Esophagus squamous epithelium (tissue), 4 donors: ENCODE results near the gene YEATS4.

Experiments
- CTCF ChIP-seq, 6 experiments: fragments of 450-650 bp in 4 of 6; fragments of 200-600 bp in 2 of 6; sonication (generic) in 2 of 6; IDR thresholded peaks; one replicate each; pipeline ENCODE4 v1.5.1; 2016 to 2019; ENCODE audit warnings: antibody characterized with exemption in 6 of 6, mild to moderate bottlenecking in 4 of 6, moderate library complexity in 4 of 6
- POLR2A ChIP-seq, 4 donors: fragments of 450-650 bp; IDR thresholded peaks; one replicate each; pipeline ENCODE4 v1.6.1; 2017; ENCODE audit warnings: antibody characterized with exemption in 4 of 4, mild to moderate bottlenecking in 4 of 4, moderate library complexity in 3 of 4

- TF ChIP-seq CTCF (IDR thresholded peaks at IDR 0.05) (no peak), POLR2A (IDR thresholded peaks at IDR 0.05) (no peak)
These were observed 37.4 kb downstream of the YEATS4 start for GRCh38 chr12:69396963-69397362.
